Adrenal gland (tissue), 12 donors: ENCODE measurements around the gene GSTO2. TPM values are rescaled to one million over a fixed set of nuclear protein-coding genes. Genes with fewer than 3 reads are reported as not detected.

Experiments
- DNase-seq, 7 donors: peaks; one replicate each; pipeline ENCODE4 v3.0.0-alpha.2; 2019 to 2020
- H3K27ac ChIP-seq, 5 donors: fragments of 200-600 bp; sonication (generic) in 4 of 5; 1 replicate in 3 of 5; 2 replicates in 2 of 5; pipeline versions ENCODE4 v1.5.1 to v1.8.0; 2016 to 2020; ENCODE audit warnings: mild to moderate bottlenecking in 1 of 5
- H3K27me3 ChIP-seq: fragments of 200-600 bp; 2 replicates; pipeline ENCODE4 v1.8.0; 2021
- H3K36me3 ChIP-seq, 2 donors: fragments of 200-600 bp; replicated peaks in 1 of 2; 1 replicate in 1 of 2; 2 replicates in 1 of 2; pipeline versions ENCODE4 v1.5.1 to v1.8.0; 2018 to 2022
- H3K4me1 ChIP-seq, 2 donors: fragments of 200-600 bp; replicated peaks in 1 of 2; 1 replicate in 1 of 2; 2 replicates in 1 of 2; pipeline versions ENCODE4 v1.5.1 to v1.8.0; 2018 to 2021
- H3K4me3 ChIP-seq, 4 donors: fragments of 200-600 bp; sonication (generic) in 3 of 4; one replicate each; pipeline ENCODE4 v1.5.1; 2016 to 2018
- H3K9me3 ChIP-seq, 3 donors: fragments of 200-600 bp; sonication (generic) in 1 of 3; replicated peaks in 1 of 3; 1 replicate in 2 of 3; 2 replicates in 1 of 3; pipeline versions ENCODE4 v1.5.1 to v1.8.0; 2016 to 2021
- POLR2A ChIP-seq, 2 donors: fragments of 450-650 bp; IDR thresholded peaks; one replicate each; pipeline ENCODE4 v1.6.1; 2017; ENCODE audit warnings: antibody characterized with exemption in 2 of 2, mild to moderate bottlenecking in 2 of 2, moderate library complexity in 1 of 2
- WGBS, 4 donors: extraction: QIAGEN DNeasy Blood & Tissue Kit in 2 of 4; methylation state at CpG; one replicate each; pipeline versions ENCODE4 v1.1.5 to v1.1.7; 2013 to 2017; 5-methylcytosine and 5-hydroxymethylcytosine counted together
- intact Hi-C, 2 donors: fragments of 100-400 bp; cut with DNase I; formaldehyde crosslinking; loops; one replicate each; pipeline versions ENCODE4 v1.14.1 to v1.15.0; 2022 to 2023
- polyA plus RNA-seq, 3 donors: library from polyadenylated mRNA; stranded (reverse); fragments of 200-250 nt in 2 of 3; fragments of 350-450 nt in 1 of 3; fragmentation: Illumina TruSeq in 1 of 3; extraction: RNeasy Lipid Tissue Mini Kit (QIAGEN cat#74804) in 1 of 3; gene quantifications; one replicate each; pipeline ENCODE4 v1.2.3, GENCODE V29; 2013 to 2014
- total RNA-seq, 9 donors: library from RNA; depleted of rRNA in 4 of 9; stranded (reverse); fragments of >200 nt in 4 of 9; fragments of 120-200 nt in 1 of 9; fragmentation: NEBNext Ultra II Directional in 1 of 9; extraction: Animal tissue kit (Norgen Biotek cat#: 25700) in 1 of 9; gene quantifications; one replicate each; pipeline versions ENCODE4 v1.1.0 to v1.2.4, GENCODE V29; 2013 to 2023
- TF ChIP-seq, protein P1 (sequence below), 6 experiments: fragments of 450-650 bp in 4 of 6; fragments of 200-600 bp in 2 of 6; sonication (generic) in 1 of 6; IDR thresholded peaks; 1 replicate in 5 of 6; 2 replicates in 1 of 6; pipeline versions ENCODE4 v1.5.1 to v1.8.0; 2016 to 2021; ENCODE audit warnings: antibody characterized with exemption in 6 of 6, mild to moderate bottlenecking in 2 of 6, moderate library complexity in 1 of 6
- donor health status: healthy with polysubstance abuse.
- donor health status: Bipolar disorder and iron deficiency.
- donor health status: DM: yes; HTN: yes; CAD: no.
- donor health status: DM: no; HTN: no; CAD: no.
- donor health status: DM: no; HTN: no; CAD: no.
- donor health status: DM: yes; HTN: yes; CAD: no.

Gene GSTO2
- total and polyA plus RNA-seq, 12 donors = 3.7 to 15.3 (median 7.3) TPM

DNA sequence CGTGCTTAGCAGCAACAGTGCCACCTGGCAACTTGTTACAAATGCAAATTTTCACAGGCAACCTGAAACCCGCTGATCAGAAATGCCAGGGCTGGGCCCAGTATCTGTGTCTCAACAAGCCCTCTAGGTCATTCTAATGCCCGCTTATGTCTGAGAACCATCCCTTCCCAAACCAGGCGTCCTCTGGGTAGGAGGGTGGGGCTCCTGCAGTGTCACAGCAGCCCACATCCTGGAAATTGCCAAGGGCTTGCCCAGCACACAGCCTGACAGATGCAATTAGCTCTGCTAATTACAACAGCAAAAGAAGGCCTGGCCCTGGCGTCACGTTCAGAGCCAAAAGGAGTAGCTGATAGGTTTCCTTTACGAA lies 53.4 kb downstream of the GSTO2 start:
- intact Hi-C loops = no loop called here
- 65 to 84% (median 74%) methylated on average over 4 to 7 of the region's 7 CpGs for WGBS, 4 donors
- Histone ChIP-seq H3K9me3 (no peaks in the 10 kb centered on the region), H3K4me1 (peaks cover 28 to 78% of the 10 kb centered on the region in 2 donors), H3K27me3 (no peaks in the 10 kb centered on the region), H3K27ac (peak overlapping the region in 2 of 5 donors; percentile 37 to 88), H3K4me3 (no peak overlapping the region), H3K36me3 (no peaks in the 10 kb centered on the region)
- peak in 1 of 7 donors; percentile 19 for DNase-seq
- TF ChIP-seq, protein P1, sequence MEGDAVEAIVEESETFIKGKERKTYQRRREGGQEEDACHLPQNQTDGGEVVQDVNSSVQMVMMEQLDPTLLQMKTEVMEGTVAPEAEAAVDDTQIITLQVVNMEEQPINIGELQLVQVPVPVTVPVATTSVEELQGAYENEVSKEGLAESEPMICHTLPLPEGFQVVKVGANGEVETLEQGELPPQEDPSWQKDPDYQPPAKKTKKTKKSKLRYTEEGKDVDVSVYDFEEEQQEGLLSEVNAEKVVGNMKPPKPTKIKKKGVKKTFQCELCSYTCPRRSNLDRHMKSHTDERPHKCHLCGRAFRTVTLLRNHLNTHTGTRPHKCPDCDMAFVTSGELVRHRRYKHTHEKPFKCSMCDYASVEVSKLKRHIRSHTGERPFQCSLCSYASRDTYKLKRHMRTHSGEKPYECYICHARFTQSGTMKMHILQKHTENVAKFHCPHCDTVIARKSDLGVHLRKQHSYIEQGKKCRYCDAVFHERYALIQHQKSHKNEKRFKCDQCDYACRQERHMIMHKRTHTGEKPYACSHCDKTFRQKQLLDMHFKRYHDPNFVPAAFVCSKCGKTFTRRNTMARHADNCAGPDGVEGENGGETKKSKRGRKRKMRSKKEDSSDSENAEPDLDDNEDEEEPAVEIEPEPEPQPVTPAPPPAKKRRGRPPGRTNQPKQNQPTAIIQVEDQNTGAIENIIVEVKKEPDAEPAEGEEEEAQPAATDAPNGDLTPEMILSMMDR (IDR thresholded peaks at IDR 0.05) = no peak
- no peak for TF ChIP-seq POLR2A (IDR thresholded peaks at IDR 0.05)

DNA sequence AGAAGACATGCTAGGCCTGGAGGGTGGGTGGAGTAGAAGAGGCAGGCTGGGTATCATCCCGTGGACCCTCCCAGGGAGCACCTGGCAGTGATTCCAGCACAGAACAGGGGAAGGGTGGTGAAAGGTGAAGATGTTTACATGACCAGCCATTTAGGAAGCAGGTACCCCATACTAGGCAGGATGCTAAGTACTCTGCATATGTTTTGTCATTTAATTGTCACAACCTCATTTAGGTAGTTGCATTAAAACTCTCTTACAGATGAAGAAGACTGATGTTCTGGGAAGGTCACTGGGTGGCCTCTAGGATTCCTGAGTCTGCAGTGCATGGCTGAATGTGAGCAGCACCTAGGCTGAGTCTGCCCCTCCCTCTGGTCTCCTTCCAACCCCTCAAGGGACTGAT lies 54.1 kb downstream of the GSTO2 start:
- H3K36me3 ChIP-seq = no peaks in the 10 kb centered on the region
- H3K4me3 ChIP-seq = no peak overlapping the region
- H3K27ac ChIP-seq = peak overlapping the region in 2 of 5 donors; percentile 37 to 88
- H3K9me3 ChIP-seq = no peaks in the 10 kb centered on the region
- H3K4me1 ChIP-seq = peaks cover 35 to 85% of the 10 kb centered on the region in 2 donors
- TF ChIP-seq POLR2A (IDR thresholded peaks at IDR 0.05) = no peak
- TF ChIP-seq, protein P1 (IDR thresholded peaks at IDR 0.05) = no peak
- H3K27me3 ChIP-seq = no peaks in the 10 kb centered on the region
- WGBS, 4 donors = 84 to 94% (median 90%) methylated on average over 1 of the region's 1 CpG
- intact Hi-C loops = no loop called here
- DNase-seq = peak in 1 of 7 donors; percentile 4

DNA sequence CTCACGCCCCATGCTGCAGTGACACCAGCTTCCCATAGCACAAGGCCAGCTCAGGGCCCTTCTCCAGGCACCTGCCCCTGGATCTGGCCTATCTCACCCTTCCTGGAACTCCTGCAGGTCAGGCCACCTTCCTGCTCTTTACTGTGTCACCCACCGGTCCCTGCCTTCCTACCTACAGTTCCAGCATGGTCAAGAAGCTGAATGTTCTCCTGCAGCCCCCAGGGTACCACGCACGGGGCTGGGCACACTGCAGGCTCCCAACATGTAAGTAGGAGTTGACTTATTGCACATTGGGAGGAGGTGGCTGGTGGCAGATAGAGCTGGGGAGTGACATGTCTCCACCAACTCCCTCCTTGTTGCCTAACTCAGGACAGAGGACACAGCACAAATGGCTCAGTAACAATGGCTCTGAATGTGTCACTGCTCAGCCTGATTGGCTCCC lies 54.8 kb downstream of the GSTO2 start:
- 79 to 92% (median 88%) methylated on average over 3 to 4 of the region's 4 CpGs for WGBS, 4 donors
- TF ChIP-seq POLR2A (IDR thresholded peaks at IDR 0.05) = no peak
- TF ChIP-seq, protein P1 (IDR thresholded peaks at IDR 0.05) = no peak
- H3K4me3 ChIP-seq = no peak overlapping the region
- no peaks in the 10 kb centered on the region for H3K9me3 ChIP-seq
- peaks cover 41 to 91% of the 10 kb centered on the region in 2 donors for H3K4me1 ChIP-seq
- no peaks in the 10 kb centered on the region for H3K27me3 ChIP-seq
- DNase-seq = no peak
- H3K36me3 ChIP-seq = no peaks in the 10 kb centered on the region
- intact Hi-C loops = no loop called here
- peak overlapping the region in 2 of 5 donors; percentile 26 to 88 for H3K27ac ChIP-seq

DNA sequence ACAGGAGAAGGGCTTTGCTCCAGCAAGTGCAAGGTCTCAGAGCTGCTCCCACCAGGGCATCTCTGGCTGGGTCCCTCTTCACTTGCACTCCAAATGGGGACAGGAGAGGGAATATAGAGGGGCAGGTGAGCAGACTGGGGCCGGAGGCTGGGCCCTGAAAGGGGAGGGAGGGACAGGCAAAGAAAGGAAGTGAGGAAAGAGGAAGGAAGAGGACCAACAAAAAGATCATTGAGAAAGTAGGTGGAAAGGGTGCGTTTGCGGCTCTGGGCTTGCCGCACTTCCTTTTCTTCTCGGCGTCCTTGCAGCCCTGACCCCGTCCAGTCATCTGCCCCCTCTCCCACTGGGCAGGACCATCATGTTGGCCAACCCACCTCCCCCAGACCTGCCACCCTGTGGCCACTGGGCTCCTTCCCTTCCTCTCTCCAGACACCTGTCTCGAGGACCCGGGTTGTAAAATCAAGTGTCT lies 55.3 kb downstream of the GSTO2 start:
- no peaks in the 10 kb centered on the region for H3K9me3 ChIP-seq
- H3K27ac ChIP-seq = peak overlapping the region in 2 of 5 donors; percentile 80 to 88
- intact Hi-C loops = no loop called here
- H3K36me3 ChIP-seq = no peaks in the 10 kb centered on the region
- TF ChIP-seq, protein P1 (IDR thresholded peaks at IDR 0.05) = no peak
- TF ChIP-seq POLR2A (IDR thresholded peaks at IDR 0.05) = no peak
- H3K4me3 ChIP-seq = no peak overlapping the region
- H3K4me1 ChIP-seq = peaks cover 41 to 91% of the 10 kb centered on the region in 2 donors
- peak in 1 of 7 donors; percentile 46 for DNase-seq
- no peaks in the 10 kb centered on the region for H3K27me3 ChIP-seq
- 66 to 78% (median 72%) methylated on average over 9 of the region's 9 CpGs for WGBS, 4 donors
